Calu3 (cell line): Measurements from ENCODE around the gene FGFR2. TPM values are rescaled to one million over a fixed set of nuclear protein-coding genes. Genes with fewer than 3 reads are reported as not detected.
A peak's percentile ranks its signal among the peaks of the same experiment; 100 is the strongest.

Source experiments
- BruUV-seq: library from RNA; stranded (reverse); fragments of 400-500 nt; replicated peaks from 2 replicates; lab custom pipeline; 2021; lab: Mats Ljungman, UMichigan
- CTCF ChIA-PET: fragments of 300-600 bp; sonication (Branson Sonifier 250); formaldehyde crosslinking; loops from one replicate; lab custom pipeline; 2022; ENCODE audit warnings: antibody characterized with exemption; lab: Charles Lee
- DNase-seq: peaks from one replicate; pipeline ENCODE4 v3.0.0; 2022
- H3K27ac Mint-ChIP-seq: one replicate; pipeline ENCODE4 v1.8.0; 2022; ENCODE audit warnings: mixed read lengths; ENCODE audit not compliant: unreplicated experiment
- H3K27me3 Mint-ChIP-seq: one replicate; pipeline ENCODE4 v1.8.0; 2022; ENCODE audit warnings: mixed read lengths; ENCODE audit not compliant: unreplicated experiment
- H3K36me3 Mint-ChIP-seq: one replicate; pipeline ENCODE4 v1.8.0; 2022; ENCODE audit warnings: mild to moderate bottlenecking, moderate library complexity, mixed read lengths; ENCODE audit not compliant: insufficient read depth, unreplicated experiment
- H3K4me1 Mint-ChIP-seq: one replicate; pipeline ENCODE4 v1.8.0; 2022; ENCODE audit warnings: mild to moderate bottlenecking, low read depth, mixed read lengths; ENCODE audit not compliant: unreplicated experiment
- H3K4me3 Mint-ChIP-seq: one replicate; pipeline ENCODE4 v1.8.0; 2022; ENCODE audit warnings: mild to moderate bottlenecking, low read depth, moderate library complexity, mixed read lengths; ENCODE audit not compliant: unreplicated experiment
- H3K9me3 Mint-ChIP-seq: one replicate; pipeline ENCODE4 v1.8.0; 2022; ENCODE audit warnings: low read depth, mixed read lengths; ENCODE audit not compliant: unreplicated experiment
- CTCF ChIP-seq: fragments of 200-600 bp; IDR thresholded peaks from one replicate; pipeline ENCODE4 v1.8.0; 2022; ENCODE audit warnings: antibody characterized with exemption; ENCODE audit not compliant: unreplicated experiment
- intact Hi-C: fragments of 100-400 bp; cut with micrococcal nuclease; formaldehyde crosslinking; loops from one replicate; pipeline ENCODE4 v1.10.0; 2022; ENCODE audit not compliant: unreplicated experiment
- total RNA-seq: library from RNA; stranded (reverse); gene quantifications from 2 replicates; pipeline ENCODE4 v1.2.3, GENCODE V29; 2022

FGFR2 gene
- total RNA-seq, 1 experiment from 2014 or later = 57.9 TPM

GRCh38 chr10:121494296-121494695 is 103.9 kb downstream of the FGFR2 start:
- intact Hi-C loops = no loop called here
- Mint-ChIP-seq H3K36me3 (peaks cover 15% of the 10 kb centered on the region), H3K4me3 (no peak overlapping the region), H3K27ac (no peak overlapping the region), H3K4me1 (peaks cover 8% of the 10 kb centered on the region), H3K27me3 (no peaks in the 10 kb centered on the region), H3K9me3 (no peaks in the 10 kb centered on the region)
- DNase-seq = no peak
- BruUV-seq = no TSS peak
- CTCF ChIA-PET = no interaction called here
- TF ChIP-seq CTCF = no peak

GRCh38 chr10:121493521-121493920 is 104.7 kb downstream of the FGFR2 start:
- no peak for DNase-seq
- no TSS peak for BruUV-seq
- H3K9me3 Mint-ChIP-seq = no peaks in the 10 kb centered on the region
- H3K27me3 Mint-ChIP-seq = no peaks in the 10 kb centered on the region
- CTCF ChIA-PET = interaction anchor here (0.6 kb wide), 1 partner anchor 431 kb away, joined by 3 read pairs; no protein-coding TSS in a partner anchor
- H3K27ac Mint-ChIP-seq = peak overlapping the region; percentile 29
- peaks cover 8% of the 10 kb centered on the region for H3K4me1 Mint-ChIP-seq
- peaks cover 11% of the 10 kb centered on the region for H3K36me3 Mint-ChIP-seq
- no peak overlapping the region for H3K4me3 Mint-ChIP-seq
- TF ChIP-seq CTCF = no peak
- intact Hi-C loops = no loop called here

GRCh38 chr10:121490871-121491519 is 107.2 kb downstream of the FGFR2 start:
- peaks cover 8% of the 10 kb centered on the region for H3K36me3 Mint-ChIP-seq
- H3K4me1 Mint-ChIP-seq = peaks cover 8% of the 10 kb centered on the region
- no peaks in the 10 kb centered on the region for H3K27me3 Mint-ChIP-seq
- CTCF ChIA-PET = no interaction called here
- BruUV-seq = no TSS peak
- no peaks in the 10 kb centered on the region for H3K9me3 Mint-ChIP-seq
- no peak overlapping the region for H3K27ac Mint-ChIP-seq
- no peak for TF ChIP-seq CTCF
- DNase-seq = no peak
- no peak overlapping the region for H3K4me3 Mint-ChIP-seq
- intact Hi-C loops = no loop called here

- TF ChIP-seq CTCF = no peak
- no TSS peak for BruUV-seq
- no peak overlapping the region for H3K4me3 Mint-ChIP-seq
- peaks cover 8% of the 10 kb centered on the region for H3K4me1 Mint-ChIP-seq
- CTCF ChIA-PET = no interaction called here
- no peaks in the 10 kb centered on the region for H3K27me3 Mint-ChIP-seq
- no peaks in the 10 kb centered on the region for H3K9me3 Mint-ChIP-seq
- intact Hi-C loops = no loop called here
- peaks cover 30% of the 10 kb centered on the region for H3K36me3 Mint-ChIP-seq
- no peak overlapping the region for H3K27ac Mint-ChIP-seq
- no peak for DNase-seq
Measured at GRCh38 chr10:121485436-121486139, 112.7 kb downstream of the FGFR2 start.
